Stimulated activated CD8-positive, alpha-beta memory T cell treated with anti-CD3 and anti-CD28 coated beads, Interleukin-15, amount 100 ng/mL, for 4 hours (primary cell): Measurements from ENCODE around the gene EVX1.
A peak's percentile ranks its signal among the peaks of the same experiment; 100 is the strongest.

Experiments
- DNase-seq, 2 donors: peaks; one replicate each; pipeline ENCODE4 v3.0.0-alpha.2; 2020; ENCODE audit warnings: low read depth in 2 of 2

EVX1 gene

DNA sequence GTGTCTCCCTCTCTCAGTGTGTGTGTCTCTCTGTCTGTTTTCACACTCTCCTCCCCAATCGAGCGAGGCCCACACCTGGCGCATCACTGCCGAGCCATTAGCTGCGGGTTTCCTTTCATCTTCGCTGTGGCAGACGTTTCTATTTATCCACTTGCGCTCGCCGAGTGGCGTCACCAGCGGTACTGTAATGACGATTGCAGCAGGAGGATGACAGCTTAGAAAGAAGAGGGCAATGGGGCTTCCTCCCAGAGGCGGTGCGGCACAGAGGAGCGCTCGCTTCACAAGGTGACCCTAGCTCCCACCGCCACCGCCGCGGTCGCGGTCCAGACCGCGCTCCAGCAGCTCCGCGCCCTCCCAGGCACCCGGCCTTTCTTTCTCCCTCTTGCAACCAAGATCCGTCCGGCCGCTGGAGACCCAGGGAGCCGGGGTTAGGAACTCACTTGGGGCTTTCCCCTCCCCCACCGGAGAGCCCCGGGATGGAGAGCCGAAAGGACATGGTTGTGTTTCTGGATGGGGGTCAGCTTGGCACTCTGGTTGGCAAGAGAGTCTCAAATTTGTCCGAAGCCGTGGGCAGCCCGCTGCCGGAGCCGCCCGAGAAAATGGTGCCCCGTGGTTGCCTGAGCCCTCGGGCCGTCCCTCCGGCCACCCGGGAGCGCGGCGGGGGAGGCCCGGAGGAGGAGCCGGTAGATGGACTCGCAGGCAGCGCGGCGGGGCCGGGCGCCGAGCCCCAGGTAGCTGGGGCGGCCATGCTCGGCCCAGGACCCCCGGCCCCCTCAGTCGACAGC is at the start of gene EVX1:
Gene EVX1, plus strand, starts transcription at position 248 of the 785 bp plus-strand sequence. Its CDS starts 229 bp downstream, at position 477.
- DNase-seq = no peak

DNA sequence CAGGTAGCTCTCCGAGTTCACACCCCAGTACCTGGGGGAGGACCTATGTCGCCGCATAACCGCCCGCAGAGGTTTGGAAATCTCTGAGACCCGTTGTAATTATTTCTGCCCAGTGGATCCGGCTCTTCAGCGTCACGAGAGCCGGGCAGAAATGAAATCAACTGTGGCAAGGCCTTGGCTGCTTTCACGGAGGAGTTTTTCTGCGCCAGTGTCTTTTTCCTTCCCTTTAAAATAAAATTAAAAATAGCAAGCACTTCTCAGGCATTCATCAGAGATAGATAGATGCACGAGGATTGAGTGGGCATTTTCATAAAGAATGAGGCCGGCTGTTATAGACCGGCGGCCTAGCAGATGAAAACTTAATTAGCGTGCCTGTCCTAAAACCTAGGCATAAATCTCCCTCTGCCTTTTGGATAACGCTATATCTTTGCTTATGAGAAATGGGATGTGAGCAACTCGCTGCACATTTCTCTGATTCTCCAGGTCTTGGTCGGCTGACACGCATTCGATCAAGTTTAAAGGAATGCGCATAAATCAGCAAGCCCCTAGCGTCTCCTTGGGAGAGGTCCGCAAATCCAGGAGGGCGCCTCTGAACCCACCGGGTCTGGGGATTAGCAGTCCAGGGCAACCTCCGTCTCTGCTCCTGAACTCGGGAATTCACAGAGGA is 49.1 kb upstream of the EVX1 start:
- DNase-seq = no peak

DNA sequence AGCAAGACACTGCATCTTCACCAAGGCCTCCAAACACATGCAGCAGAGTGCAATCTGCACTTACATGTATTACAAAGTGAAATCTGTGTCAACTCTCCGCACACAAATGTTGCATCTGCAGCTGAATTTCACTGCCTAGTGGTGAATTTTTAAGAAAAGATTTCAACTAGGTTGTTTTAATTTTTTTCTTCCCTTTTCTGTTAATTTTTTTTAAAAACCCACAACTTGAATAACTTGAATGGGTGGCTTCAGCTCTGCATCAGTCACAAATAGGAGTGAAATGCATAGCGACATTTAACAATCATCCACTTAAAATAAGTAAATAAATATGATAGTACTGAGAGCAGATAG is 48.6 kb upstream of the EVX1 start:
- DNase-seq = no peak

DNA sequence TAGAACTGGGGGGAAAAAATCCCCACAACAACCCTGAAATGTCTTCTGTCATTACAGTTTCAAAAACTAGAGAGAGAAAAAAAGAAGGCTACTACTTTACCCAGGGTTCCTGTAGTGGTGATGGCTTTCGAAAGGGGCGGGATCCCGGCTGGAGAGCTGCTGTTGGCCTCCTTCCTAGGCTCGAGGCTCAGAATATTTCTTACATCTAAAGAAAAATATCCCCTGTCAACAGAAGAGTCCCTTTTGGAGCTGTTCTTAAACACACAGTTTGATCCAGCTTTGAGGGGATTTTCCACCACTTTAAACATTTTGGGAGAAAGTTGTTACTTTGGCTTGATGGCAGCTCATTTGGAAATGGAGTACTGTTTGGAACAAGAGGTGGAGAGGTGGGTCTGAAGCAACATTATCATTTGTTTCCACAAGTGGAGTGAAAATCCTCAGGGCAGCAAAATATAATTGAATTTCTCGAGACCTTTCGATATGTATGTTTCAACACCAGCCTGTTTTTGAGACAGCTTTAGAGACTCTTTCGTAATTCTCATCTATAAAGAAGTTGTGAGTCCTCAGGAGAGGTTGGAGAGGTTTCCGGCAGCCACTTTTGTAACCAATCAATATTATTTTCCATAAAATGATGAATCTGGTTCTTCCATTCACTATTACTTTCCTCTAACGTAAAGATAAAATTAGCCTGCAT is 47.8 kb upstream of the EVX1 start:
- DNase-seq = no peak

DNA sequence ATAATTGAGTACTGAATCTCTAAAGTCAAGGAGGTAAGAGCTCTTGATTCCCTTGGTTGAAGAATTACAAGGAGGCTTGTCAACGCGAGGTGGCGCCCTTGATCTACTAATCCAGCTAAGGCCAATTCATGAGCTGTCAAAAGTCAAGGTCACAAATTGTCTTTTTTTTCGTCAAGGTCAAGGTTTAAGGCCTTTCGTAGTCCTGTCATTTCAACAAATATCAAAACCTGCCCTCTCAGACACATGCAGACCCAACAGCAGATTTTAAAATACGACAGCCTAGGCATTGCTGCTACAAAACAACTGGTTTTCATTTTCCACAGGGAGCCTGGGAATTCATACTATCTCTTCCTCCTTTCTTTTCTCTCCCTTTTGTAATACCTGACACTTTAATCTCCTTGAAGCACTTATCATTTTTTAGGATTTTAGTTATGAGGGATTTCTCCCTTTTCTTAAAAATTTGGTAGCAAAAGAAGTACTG is 46.3 kb upstream of the EVX1 start:
- DNase-seq = peak; percentile 44 to 70

DNA sequence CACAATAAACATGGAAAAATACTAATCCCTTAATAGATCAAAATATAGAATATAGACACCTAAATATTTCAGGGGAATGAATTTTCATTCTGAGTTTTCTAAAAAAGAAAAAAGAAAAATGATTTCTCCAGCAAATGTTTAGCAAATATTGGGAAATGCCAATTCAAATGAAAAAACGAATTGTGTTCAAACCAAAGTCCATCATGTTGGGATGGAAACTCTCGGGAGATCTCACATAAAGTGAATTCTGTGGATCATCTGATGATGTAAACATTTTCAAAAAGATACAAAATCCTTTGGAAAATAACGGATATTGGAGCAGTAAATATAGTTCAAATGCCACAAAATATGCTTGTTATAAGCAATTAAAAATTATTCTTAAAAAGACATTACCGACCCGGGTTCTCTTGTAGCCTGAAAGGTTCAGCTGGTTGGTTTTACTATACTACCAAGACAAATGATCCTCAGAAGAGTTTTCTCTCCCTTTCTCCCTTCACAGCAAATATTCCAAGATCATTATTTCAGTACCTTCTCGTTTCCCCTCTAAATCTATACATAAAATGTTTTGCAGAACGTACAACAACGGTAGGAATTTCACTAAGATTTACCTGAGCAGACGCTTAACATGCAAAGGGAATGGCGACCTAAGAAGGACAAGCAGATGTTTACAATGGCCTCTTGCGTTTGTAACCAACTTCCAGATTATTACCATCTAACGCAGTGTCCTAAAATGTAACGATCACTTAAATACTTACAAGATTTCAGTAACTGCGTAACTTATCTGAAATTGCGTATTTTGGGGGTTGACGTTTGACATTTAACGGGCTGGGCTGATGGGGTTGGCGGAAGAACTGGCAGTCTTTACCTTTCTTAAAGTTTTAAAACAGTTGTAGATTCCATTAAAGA is 45.2 kb upstream of the EVX1 start:
- no peak for DNase-seq

DNA sequence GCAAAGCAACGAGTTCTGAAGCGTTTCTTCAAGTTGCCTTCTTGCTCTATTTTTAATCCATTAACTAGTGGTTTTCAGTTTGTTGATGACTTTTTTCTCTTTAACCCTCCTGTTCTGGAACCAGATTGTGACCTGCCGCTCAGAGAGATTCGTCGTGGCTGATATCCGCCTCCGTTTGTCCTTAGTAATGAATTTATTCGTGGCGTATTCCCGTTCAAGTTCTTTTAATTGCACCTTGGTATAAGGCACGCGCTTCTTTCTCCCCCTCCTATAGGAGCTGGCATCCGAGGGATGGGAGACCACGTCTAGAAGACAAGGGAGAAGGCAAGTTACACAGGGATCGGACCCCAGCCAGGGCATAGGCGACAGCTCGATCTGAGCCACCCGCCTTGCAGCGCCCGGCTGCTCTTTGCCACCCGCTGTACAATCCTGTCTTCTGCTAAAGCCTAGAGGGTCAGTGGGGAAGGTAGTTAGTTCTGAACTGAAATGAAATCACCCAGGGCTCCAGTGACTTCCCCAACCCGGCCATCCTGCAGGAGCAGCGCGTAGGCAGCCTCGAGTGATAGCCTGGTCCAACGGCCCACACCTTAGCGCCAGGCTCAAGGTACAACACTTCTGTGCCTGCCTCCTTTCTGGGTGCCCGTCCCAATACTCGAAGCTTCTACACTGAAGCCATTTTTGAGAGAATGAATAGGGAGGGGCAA is 44.3 kb upstream of the EVX1 start:
- DNase-seq = no peak

DNA sequence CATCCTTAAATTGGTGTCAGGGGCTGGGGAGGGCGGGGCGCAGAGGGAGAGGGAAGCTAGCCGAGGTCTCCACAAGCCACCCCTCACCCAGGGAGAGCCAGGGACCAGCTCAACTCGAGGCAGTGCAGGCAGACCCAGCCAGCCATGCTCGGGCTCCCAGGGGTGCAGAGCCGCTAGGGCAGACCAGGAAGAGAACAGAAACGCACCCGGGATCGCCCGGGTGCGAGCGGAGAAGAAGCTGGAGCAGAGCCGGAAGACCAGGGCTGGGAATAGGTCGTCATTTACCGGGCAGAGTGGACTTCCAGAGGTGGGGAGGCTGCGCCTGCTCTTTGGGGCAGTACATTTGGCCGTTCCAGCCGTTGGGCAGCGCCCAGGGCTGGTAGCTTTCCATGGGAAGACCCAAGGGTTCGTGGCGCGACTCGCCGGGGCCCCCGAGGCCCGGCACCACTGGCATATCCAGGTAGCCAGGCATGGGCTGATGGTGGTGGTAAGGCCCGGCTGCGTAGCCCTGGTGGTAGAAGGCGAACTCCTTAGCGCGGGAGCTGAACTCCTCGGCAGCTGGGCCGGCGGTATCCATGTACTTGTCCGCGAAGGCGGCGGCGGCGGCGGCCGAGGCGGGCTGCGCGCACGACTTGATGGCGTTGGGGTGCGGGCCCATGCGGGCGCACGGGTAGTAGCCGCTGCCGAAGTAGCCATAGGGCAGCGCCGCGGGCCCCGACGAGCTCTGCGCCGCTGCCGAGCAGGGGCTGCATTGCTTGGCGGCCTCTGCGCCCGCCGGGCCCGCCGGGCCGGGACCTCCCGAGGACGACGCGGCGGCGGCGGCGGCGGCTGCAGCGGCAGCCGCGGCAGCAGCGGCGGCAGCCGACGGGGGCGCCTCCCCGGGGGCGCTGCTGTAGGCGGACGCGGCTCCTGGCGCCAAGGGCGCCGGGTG is 43.5 kb upstream of the EVX1 start:
- DNase-seq = no peak

DNA sequence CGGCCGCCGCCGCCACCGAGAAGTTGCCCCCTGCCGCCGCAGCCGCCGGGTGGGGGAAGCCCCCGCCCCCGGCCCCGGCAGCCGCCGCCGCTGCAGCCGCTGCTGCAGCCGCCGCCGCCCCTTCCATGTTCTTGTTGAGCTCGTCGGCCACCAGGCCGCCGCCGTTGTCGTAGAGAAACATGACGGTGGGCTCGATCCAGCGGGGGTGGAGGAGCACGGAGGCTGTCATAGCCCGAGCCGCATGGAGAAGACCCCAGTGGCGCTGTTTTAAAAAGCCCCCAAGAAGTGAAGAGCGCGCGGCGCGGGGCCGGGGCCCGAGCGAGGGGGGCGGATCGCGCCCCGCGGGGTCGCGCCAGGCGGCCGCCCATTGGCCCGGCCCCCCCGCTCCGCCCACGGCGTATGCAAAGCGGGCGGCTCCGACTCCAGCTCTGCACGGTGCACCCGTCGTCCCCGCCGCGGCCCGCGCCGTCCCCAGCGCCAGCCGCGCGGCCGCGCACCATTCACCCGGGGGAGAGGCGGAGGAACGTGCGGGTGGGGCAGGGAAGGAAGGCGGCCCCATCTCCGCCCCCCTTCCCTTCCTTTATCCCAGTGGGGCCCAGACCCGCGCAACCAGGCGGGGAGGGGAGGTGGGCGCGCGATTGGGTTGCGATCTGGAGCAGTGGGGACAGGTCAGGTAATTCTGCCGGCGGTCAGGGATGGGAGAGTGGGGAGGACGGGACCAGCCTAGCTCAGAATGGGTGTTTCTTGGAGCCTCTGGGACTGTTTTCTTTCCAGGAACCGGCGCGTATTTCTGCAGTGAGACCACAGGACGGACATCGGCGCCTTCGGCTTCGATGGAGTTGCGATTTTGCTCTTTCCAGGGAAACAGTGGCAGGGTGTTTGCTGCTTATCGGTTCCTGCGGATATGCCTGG is 42.5 kb upstream of the EVX1 start, which contains the start of gene HOXA13:
Gene HOXA13, minus strand, starts transcription at position 243 of the 912 bp plus-strand sequence. Its CDS starts 14 bp downstream, at position 229.
- no peak for DNase-seq

DNA sequence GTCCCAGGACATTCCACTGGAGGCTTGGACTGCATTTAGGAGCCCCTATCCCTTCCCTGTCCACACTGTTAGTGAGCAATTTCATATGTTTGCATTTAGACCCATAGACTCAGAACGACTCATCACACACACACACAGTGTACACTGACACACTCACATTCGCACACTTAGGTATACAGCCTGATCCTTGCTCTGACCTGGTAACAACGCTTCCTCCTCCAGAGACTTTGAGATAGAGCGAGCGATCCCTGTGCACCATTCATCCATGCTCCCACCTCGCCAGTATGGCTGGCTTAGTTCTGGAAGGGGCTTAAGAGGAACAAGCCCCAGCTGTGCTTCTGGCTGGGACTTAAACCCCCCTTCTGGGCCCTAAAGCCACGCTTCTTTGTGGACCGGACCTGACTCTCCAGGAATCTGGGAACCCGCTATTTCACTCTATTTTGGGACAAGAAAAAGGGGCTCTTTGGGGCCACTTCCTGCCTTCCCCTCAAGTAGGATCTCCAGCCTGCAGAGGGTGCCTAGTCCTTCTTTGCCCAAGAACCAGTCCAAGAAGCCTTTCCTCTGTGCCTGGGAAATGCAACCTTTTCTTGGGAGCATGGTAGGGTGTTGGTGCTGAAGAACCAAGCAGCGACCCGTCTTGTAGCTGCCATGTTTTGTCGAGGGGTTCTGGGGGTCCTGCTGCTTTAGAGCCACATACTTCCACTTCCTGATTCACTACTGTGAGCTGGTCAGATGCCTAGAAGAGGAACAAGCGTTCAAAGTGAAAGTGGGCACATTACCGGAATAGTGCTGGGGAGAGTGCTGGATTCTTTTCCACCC is 41.6 kb upstream of the EVX1 start:
- DNase-seq = no peak

DNA sequence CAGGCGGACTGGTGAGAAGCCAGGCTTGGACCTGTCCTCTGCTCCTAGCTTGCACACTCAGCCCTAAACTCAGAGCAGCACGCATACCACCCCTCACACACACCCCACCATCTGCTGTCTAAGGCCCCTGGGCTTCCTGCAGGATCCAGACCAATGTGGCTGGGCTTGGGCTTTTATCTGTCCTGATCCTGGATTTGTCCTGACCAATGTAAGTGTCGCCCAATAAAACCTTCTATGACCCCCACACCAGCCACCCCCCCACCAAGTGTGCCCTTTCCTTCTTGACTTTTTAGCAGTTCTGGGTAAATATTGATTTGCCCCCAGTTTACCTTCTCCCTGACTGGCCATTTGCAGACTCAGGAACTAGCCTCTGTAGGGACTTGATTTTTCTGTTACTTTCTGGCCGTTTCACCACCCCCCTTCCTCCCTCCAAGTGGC is 41.0 kb upstream of the EVX1 start:
- DNase-seq = no peak

DNA sequence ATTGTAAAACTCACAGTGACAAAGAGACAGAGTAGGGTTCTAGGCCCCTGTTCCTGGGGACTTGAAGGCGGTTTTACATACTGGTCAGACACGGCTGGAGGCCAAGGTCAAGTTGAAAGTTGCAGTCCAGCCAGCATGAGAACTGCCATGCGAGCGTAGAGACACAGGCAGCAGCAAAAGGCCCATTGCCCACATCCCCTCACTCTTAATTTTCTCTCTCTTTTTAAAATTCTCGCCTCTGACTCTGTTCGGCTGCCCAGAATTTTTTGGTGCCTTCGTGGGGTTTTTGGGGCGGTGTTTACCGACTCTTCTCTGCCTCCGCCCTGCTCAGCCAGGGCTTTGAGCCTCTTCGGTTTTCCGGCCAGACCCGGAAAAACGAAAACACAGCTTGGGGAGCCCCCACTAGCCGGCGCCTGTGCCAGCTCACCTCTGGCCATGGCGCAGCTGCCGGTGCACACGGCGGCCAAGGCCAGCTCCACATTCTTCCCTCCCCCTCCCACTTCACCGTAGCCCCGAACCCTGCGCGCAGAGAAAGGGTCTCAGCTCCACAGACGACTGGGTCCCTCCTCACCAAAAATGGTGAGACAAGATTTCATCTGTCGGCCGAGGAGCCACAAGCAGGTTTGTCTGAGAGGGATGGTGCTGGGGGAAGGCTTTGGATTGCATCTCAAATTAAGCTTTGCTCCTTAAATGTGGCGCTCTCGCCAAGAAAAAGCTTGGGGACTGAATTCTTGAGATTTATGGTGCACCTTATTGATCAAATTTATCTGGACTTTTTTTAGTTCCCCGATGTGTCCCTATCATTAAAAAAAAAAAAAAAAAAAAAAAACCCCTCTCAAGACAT is 40.4 kb upstream of the EVX1 start:
- DNase-seq = no peak

DNA sequence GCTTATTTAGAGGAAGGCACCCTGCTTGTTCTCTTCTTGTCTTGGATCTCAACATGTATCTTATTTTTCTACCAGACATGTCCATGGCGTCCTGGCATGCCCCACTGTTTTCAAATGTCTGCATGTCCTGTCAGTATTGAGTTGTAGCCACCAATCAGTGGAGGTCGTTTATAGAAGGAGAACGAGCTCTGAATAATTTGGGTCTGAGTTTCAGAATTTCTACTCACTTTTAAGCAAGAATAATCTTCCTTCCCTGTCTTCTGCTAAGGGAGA is 39.8 kb upstream of the EVX1 start:
- no peak for DNase-seq

DNA sequence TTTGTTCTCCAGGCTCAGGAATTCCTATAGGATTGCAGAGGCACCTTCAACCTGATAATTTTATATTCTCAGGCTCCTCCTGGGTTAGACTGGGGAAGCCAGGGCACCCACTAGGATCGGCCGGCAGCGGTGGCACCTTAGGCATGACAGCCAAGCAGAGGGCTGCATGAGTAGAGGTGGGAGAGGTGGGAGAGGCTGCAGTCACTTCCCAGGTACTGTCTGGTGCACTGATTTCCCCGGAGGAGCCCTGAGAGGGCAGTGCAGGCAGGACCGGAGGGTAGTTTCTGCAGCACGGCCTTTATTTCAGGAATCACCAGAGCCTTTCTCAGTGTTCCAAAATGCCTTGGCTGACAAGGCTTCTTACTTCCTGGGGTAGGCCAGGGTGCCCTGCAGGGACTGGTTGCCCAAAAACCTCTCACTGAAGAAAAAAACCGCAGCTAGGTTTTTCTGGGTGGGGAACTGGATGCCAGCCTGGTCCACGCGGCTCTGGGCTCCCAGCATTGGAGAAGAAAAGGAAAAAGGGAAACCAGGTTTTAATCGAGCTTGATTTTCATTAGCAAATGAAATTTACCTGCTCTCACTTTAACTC is 39.1 kb upstream of the EVX1 start:
- no peak for DNase-seq

DNA sequence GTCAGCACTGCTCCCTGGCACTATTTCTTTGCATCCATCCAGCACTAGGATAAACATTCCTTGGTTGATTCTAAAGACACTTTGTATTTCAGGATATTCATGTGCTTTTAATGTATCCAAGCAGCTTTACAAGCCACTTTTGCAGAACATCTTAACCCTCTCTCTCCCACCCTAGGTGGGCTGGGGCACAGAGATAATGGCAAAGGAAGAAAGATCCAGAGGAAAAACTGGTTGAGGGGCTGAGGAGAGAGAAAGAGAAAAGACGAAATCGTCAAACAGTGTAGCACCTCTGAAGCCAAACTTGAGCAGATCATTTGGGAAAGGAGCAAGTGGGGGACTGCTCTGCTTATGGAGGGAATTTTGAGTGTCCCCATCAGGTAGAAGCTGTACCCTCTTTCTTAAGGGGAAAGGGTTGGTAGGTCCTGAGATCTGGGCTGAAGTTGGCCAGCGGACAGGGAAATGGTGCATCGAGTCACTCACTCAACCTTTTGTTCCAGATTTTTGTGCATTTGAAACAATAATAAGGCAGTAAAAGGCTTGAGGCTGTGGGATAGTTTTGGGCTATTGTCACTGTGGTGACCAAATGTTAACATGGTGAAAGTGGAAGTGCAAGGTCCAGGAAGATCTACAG is 38.5 kb upstream of the EVX1 start:
- no peak for DNase-seq

DNA sequence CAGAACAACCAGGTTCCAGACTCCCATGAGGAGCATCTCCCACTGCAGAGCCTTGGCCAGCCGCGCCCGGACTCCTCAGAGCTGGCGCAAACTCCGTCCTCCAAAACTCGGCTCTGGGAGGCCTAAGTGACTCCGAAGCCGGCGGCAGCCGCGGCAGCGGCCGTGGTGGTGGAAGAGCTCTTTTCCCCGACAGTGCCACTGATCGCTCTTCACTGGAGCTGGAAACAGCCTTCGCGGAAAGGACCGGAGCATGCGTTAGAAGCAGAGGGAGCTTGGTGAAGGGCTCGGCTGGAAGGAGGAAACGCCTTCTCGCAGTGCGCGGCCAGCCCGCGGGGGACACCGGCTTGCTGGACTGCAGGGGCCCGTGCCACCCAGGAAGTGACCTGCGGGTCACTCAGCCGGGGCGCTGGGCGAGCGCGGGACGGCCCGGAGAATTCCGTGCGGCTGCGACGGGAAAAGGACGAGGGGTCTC is 37.7 kb upstream of the EVX1 start:
- DNase-seq = no peak
